Gastrocnemius medialis (tissue), 4 donors: Measurements from ENCODE around the gene SYT7.

Source experiments
- CTCF ChIP-seq, 5 experiments: fragments of 450-650 bp in 3 of 5; fragments of 200-600 bp in 2 of 5; sonication (generic) in 2 of 5; IDR thresholded peaks in 4 of 5; conservative IDR thresholded peaks in 1 of 5; 1 replicate in 4 of 5; 2 replicates in 1 of 5; pipeline ENCODE4 v1.5.1; 2016 to 2019; ENCODE audit warnings: antibody characterized with exemption in 5 of 5, mild to moderate bottlenecking in 3 of 5, moderate library complexity in 3 of 5
- POLR2A ChIP-seq, 2 donors: fragments of 450-650 bp; IDR thresholded peaks; one replicate each; pipeline ENCODE4 v1.6.1; 2017; ENCODE audit warnings: antibody characterized with exemption in 2 of 2, mild to moderate bottlenecking in 2 of 2, moderate library complexity in 2 of 2

- TF ChIP-seq POLR2A (IDR thresholded peaks at IDR 0.05): no peak
- TF ChIP-seq CTCF (IDR thresholded peaks at IDR 0.05 in 4 of 5, conservative IDR thresholded peaks at IDR 0.05 in 1 of 5): no peak
Observed at GRCh38 chr11:61477126-61477525, 103.8 kb downstream of the SYT7 start.
